GM23338 (cell line): ENCODE measurements around the gene SIRPB2. TPM values are rescaled to one million over a fixed set of nuclear protein-coding genes. Genes with fewer than 3 reads are reported as not detected.

Source experiments
- ATAC-seq: fragments of 200-7000 bp; cut with Tn5 transposase; 3 replicates; pipeline ENCODE4 v1.9.1; 2020
- DNase-seq: peaks from one replicate; pipeline ENCODE4 v3.0.0-alpha.2; 2015; ENCODE audit warnings: low spot score
- H2AFZ ChIP-seq: fragments of 200-600 bp; sonication (generic); 2 replicates; pipeline ENCODE4 v1.8.0; 2016; ENCODE audit warnings: antibody characterized with exemption, mild to moderate bottlenecking, moderate library complexity
- H3F3A ChIP-seq: fragments of 200-600 bp; sonication (generic); replicated peaks from 2 replicates; pipeline ENCODE4 v1.8.0; 2017; ENCODE audit warnings: antibody characterized with exemption, mixed run types, low read depth
- H3K27ac ChIP-seq: fragments of 200-600 bp; sonication (generic); 2 replicates; pipeline ENCODE4 v1.6.1; 2016; ENCODE audit warnings: low read depth
- H3K27me3 ChIP-seq: fragments of 200-600 bp; sonication (generic); 2 replicates; pipeline ENCODE4 v1.8.0; 2016; ENCODE audit warnings: mild to moderate bottlenecking, mixed run types, moderate library complexity; ENCODE audit not compliant: insufficient read depth
- H3K36me3 ChIP-seq: fragments of 200-600 bp; sonication (generic); 2 replicates; pipeline ENCODE4 v1.8.0; 2016; ENCODE audit warnings: mild to moderate bottlenecking; ENCODE audit not compliant: insufficient read depth
- H3K4me1 ChIP-seq: fragments of 200-600 bp; sonication (generic); 2 replicates; pipeline ENCODE4 v1.8.0; 2016; ENCODE audit warnings: mild to moderate bottlenecking, moderate library complexity; ENCODE audit not compliant: insufficient read depth
- H3K4me2 ChIP-seq: fragments of 200-600 bp; sonication (generic); 2 replicates; pipeline ENCODE4 v1.7.1; 2017; ENCODE audit warnings: mixed run types
- H3K4me3 ChIP-seq: fragments of 200-600 bp; sonication (generic); 2 replicates; pipeline ENCODE4 v1.6.1; 2016; ENCODE audit warnings: mixed run types
- H3K79me2 ChIP-seq: fragments of 200-600 bp; sonication (generic); replicated peaks from 2 replicates; pipeline ENCODE4 v1.8.0; 2017; ENCODE audit warnings: mild to moderate bottlenecking; ENCODE audit not compliant: insufficient read depth
- H3K9me2 ChIP-seq: fragments of 200-600 bp; sonication (generic); 2 replicates; pipeline ENCODE4 v1.8.0; 2017; ENCODE audit not compliant: insufficient read depth
- H4K20me1 ChIP-seq: fragments of 200-600 bp; sonication (generic); replicated peaks from 2 replicates; pipeline ENCODE4 v1.8.0; 2017; ENCODE audit warnings: mild to moderate bottlenecking; ENCODE audit not compliant: insufficient read depth
- H3K27ac Mint-ChIP-seq: 2 replicates; pipeline ENCODE4 v1.8.0; 2020; ENCODE audit warnings: inconsistent platforms, mild to moderate bottlenecking, moderate library complexity, mixed read lengths
- H3K27me3 Mint-ChIP-seq: 3 replicates; pipeline ENCODE4 v1.8.0; 2022; ENCODE audit warnings: low read depth, mild to moderate bottlenecking, moderate library complexity, mixed read lengths, inconsistent platforms; ENCODE audit not compliant: insufficient read depth, poor library complexity
- H3K36me3 Mint-ChIP-seq: 3 replicates; pipeline ENCODE4 v1.8.0; 2021; ENCODE audit warnings: low read depth, mild to moderate bottlenecking, inconsistent platforms, moderate library complexity, mixed read lengths
- H3K4me1 Mint-ChIP-seq: 3 replicates; pipeline ENCODE4 v1.8.0; 2020; ENCODE audit warnings: mild to moderate bottlenecking, inconsistent platforms, mixed read lengths
- H3K4me3 Mint-ChIP-seq: 3 replicates; pipeline ENCODE4 v1.8.0; 2021; ENCODE audit warnings: moderate library complexity, mild to moderate bottlenecking, inconsistent platforms, mixed read lengths
- H3K9me3 Mint-ChIP-seq: 3 replicates; pipeline ENCODE4 v1.8.0; 2020; ENCODE audit warnings: moderate library complexity, mild to moderate bottlenecking, inconsistent platforms, mixed read lengths
- CREB1 ChIP-seq: fragments of 250-450 bp; sonication (Bioruptor Pico); IDR thresholded peaks from 2 replicates; pipeline ENCODE4 v1.5.0; 2020; ENCODE audit warnings: low read depth, mild to moderate bottlenecking, moderate library complexity
- ETS1 ChIP-seq: IDR thresholded peaks from 2 replicates; pipeline ENCODE4 v1.6.1; 2016; ENCODE audit warnings: antibody characterized with exemption
- EZH2 ChIP-seq: fragments of 200-600 bp; sonication (generic); IDR thresholded peaks from one replicate; pipeline ENCODE4 v1.8.0; 2017; ENCODE audit warnings: antibody characterized with exemption, mild to moderate bottlenecking, low read depth; ENCODE audit not compliant: unreplicated experiment
- EZH2phosphoT487 ChIP-seq: fragments of 200-600 bp; sonication (generic); IDR thresholded peaks from one replicate; pipeline ENCODE4 v1.8.1; 2018; ENCODE audit warnings: antibody characterized with exemption; ENCODE audit not compliant: unreplicated experiment
- JUNB ChIP-seq: IDR thresholded peaks from one replicate; pipeline ENCODE4 v1.6.1; 2016; ENCODE audit warnings: antibody characterized with exemption; ENCODE audit not compliant: unreplicated experiment
- NANOG ChIP-seq: IDR thresholded peaks from 2 replicates; pipeline ENCODE4 v1.6.1; 2016; ENCODE audit warnings: antibody characterized with exemption, borderline replicate concordance
- STAT1 ChIP-seq: IDR thresholded peaks from one replicate; pipeline ENCODE4 v1.6.1; 2016; ENCODE audit warnings: antibody characterized with exemption; ENCODE audit not compliant: unreplicated experiment
- ZNF114 ChIP-seq: fragments of 250-450 bp; sonication (Bioruptor Pico); IDR thresholded peaks from 2 replicates; pipeline ENCODE4 v1.5.0; 2020; ENCODE audit warnings: mild to moderate bottlenecking, moderate library complexity
- ZNF331 ChIP-seq: fragments of 250-450 bp; sonication (Bioruptor Pico); IDR thresholded peaks from 2 replicates; pipeline ENCODE4 v1.5.0; 2020; ENCODE audit warnings: low read depth, mild to moderate bottlenecking, moderate library complexity
- polyA plus RNA-seq: library from polyadenylated mRNA; unstranded; fragments of >200 nt; fragmentation: Nextera tagmentation; extraction: Ambion mirVana; gene quantifications from 2 replicates; pipeline ENCODE4 v1.2.1, GENCODE V29; 2016
- total RNA-seq: library from RNA; depleted of rRNA; stranded (reverse); fragments of >200 nt; shearing (Covaris generic); gene quantifications from 2 replicates; pipeline ENCODE4 v1.2.3, GENCODE V29; 2014
- TF ChIP-seq, protein P1 (sequence below): fragments of 250-450 bp; sonication (Bioruptor Pico); IDR thresholded peaks from 2 replicates; pipeline ENCODE4 v1.5.0; 2020; ENCODE audit warnings: mild to moderate bottlenecking, moderate library complexity
- TF ChIP-seq, protein P2 (sequence below): IDR thresholded peaks from one replicate; pipeline ENCODE4 v1.6.1; 2018; ENCODE audit warnings: antibody characterized with exemption; ENCODE audit not compliant: unreplicated experiment

Gene SIRPB2
- total and polyA plus RNA-seq, 2 experiments from 2014 or later, result 0.29 TPM; not detected in 1

DNA sequence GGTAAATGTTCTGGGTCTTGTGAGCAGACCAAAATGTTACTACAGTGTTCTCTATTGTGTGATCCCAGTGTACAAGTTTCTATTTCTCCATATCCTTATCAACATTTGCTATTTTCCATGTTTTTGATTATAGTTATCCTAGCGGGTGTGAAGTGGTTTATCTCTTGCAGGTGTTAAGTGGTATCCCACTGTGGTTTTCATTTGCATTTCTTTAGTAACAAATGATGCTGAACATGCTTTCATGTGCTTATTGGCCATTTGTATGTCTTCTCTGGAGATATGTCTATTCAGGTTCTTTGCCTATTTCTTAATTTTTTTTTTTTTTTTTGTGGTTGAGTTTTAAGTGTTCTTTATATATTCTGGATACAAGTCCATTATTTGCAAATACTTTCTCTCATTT lies 60.1 kb downstream of the SIRPB2 start:
- H2AFZ ChIP-seq, result no peak overlapping the region
- H3K36me3 ChIP-seq, result no peaks in the 10 kb centered on the region; the same call in 1 of the 2 replicates
- TF ChIP-seq, protein P1, sequence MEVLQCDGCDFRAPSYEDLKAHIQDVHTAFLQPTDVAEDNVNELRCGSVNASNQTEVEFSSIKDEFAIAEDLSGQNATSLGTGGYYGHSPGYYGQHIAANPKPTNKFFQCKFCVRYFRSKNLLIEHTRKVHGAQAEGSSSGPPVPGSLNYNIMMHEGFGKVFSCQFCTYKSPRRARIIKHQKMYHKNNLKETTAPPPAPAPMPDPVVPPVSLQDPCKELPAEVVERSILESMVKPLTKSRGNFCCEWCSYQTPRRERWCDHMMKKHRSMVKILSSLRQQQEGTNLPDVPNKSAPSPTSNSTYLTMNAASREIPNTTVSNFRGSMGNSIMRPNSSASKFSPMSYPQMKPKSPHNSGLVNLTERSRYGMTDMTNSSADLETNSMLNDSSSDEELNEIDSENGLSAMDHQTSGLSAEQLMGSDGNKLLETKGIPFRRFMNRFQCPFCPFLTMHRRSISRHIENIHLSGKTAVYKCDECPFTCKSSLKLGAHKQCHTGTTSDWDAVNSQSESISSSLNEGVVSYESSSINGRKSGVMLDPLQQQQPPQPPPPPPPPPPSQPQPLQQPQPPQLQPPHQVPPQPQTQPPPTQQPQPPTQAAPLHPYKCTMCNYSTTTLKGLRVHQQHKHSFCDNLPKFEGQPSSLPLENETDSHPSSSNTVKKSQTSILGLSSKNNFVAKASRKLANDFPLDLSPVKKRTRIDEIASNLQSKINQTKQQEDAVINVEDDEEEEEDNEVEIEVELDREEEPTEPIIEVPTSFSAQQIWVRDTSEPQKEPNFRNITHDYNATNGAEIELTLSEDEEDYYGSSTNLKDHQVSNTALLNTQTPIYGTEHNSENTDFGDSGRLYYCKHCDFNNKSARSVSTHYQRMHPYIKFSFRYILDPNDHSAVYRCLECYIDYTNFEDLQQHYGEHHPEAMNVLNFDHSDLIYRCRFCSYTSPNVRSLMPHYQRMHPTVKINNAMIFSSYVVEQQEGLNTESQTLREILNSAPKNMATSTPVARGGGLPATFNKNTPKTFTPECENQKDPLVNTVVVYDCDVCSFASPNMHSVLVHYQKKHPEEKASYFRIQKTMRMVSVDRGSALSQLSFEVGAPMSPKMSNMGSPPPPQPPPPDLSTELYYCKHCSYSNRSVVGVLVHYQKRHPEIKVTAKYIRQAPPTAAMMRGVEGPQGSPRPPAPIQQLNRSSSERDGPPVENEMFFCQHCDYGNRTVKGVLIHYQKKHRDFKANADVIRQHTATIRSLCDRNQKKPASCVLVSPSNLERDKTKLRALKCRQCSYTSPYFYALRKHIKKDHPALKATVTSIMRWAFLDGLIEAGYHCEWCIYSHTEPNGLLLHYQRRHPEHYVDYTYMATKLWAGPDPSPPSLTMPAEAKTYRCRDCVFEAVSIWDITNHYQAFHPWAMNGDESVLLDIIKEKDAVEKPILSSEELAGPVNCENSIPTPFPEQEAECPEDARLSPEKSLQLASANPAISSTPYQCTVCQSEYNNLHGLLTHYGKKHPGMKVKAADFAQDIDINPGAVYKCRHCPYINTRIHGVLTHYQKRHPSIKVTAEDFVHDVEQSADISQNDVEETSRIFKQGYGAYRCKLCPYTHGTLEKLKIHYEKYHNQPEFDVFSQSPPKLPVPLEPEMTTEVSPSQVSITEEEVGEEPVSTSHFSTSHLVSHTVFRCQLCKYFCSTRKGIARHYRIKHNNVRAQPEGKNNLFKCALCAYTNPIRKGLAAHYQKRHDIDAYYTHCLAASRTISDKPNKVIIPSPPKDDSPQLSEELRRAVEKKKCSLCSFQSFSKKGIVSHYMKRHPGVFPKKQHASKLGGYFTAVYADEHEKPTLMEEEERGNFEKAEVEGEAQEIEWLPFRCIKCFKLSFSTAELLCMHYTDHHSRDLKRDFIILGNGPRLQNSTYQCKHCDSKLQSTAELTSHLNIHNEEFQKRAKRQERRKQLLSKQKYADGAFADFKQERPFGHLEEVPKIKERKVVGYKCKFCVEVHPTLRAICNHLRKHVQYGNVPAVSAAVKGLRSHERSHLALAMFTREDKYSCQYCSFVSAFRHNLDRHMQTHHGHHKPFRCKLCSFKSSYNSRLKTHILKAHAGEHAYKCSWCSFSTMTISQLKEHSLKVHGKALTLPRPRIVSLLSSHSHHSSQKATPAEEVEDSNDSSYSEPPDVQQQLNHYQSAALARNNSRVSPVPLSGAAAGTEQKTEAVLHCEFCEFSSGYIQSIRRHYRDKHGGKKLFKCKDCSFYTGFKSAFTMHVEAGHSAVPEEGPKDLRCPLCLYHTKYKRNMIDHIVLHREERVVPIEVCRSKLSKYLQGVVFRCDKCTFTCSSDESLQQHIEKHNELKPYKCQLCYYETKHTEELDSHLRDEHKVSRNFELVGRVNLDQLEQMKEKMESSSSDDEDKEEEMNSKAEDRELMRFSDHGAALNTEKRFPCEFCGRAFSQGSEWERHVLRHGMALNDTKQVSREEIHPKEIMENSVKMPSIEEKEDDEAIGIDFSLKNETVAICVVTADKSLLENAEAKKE (CRISPR knock-in tag), result no peak
- TF ChIP-seq ZNF331 (CRISPR knock-in tag) (no peak), NANOG (peak; percentile 10; the same call in 1 of the 2 replicates)
- peaks cover 39% of the 10 kb centered on the region for H3K4me1 Mint-ChIP-seq
- no peak for DNase-seq
- no peak overlapping the region for H3K27ac ChIP-seq
- H3K27ac Mint-ChIP-seq, result no peak overlapping the region
- H3K27me3 Mint-ChIP-seq, result peaks cover 10% of the 10 kb centered on the region
- no peaks in the 10 kb centered on the region for H3K79me2 ChIP-seq
- H3K9me3 Mint-ChIP-seq, result peaks cover 43% of the 10 kb centered on the region
- peaks cover 3% of the 10 kb centered on the region; the same call in 1 of the 2 replicates for H3F3A ChIP-seq
- H3K4me3 Mint-ChIP-seq, result peak overlapping the region; percentile 21; the same call in 1 of the 3 replicates
- H4K20me1 ChIP-seq, result no peaks in the 10 kb centered on the region
- peak overlapping the region; percentile 15; the same call in 1 of the 2 replicates for H3K4me2 ChIP-seq
- ATAC-seq, result no peak
- no peak overlapping the region for H3K4me3 ChIP-seq
- no peaks in the 10 kb centered on the region for H3K27me3 ChIP-seq
- peaks cover 4% of the 10 kb centered on the region; the same call in 1 of the 2 replicates for H3K9me2 ChIP-seq
- peaks cover 31% of the 10 kb centered on the region for H3K4me1 ChIP-seq
- peaks cover 36% of the 10 kb centered on the region for H3K36me3 Mint-ChIP-seq

GRCh38 chr20:1430004-1430451 lies 61.2 kb downstream of the SIRPB2 start:
- H3K27ac Mint-ChIP-seq, result no peak overlapping the region
- DNase-seq, result no peak
- H3K27me3 ChIP-seq, result no peaks in the 10 kb centered on the region
- H4K20me1 ChIP-seq, result no peaks in the 10 kb centered on the region
- H3K36me3 ChIP-seq, result no peaks in the 10 kb centered on the region; the same call in 1 of the 2 replicates
- no peak overlapping the region for H3K4me3 ChIP-seq
- no peak overlapping the region for H2AFZ ChIP-seq
- peaks cover 31% of the 10 kb centered on the region for H3K4me1 ChIP-seq
- peaks cover 10% of the 10 kb centered on the region for H3K27me3 Mint-ChIP-seq
- H3K27ac ChIP-seq, result no peak overlapping the region
- H3K79me2 ChIP-seq, result no peaks in the 10 kb centered on the region
- H3K4me3 Mint-ChIP-seq, result no peak overlapping the region
- no peak for ATAC-seq
- peaks cover 43% of the 10 kb centered on the region for H3K9me3 Mint-ChIP-seq
- H3K4me1 Mint-ChIP-seq, result peaks cover 44% of the 10 kb centered on the region
- no peak overlapping the region for H3K4me2 ChIP-seq
- H3K9me2 ChIP-seq, result peaks cover 4% of the 10 kb centered on the region; the same call in 1 of the 2 replicates
- H3F3A ChIP-seq, result peaks cover 3% of the 10 kb centered on the region; the same call in 1 of the 2 replicates
- H3K36me3 Mint-ChIP-seq, result peaks cover 34% of the 10 kb centered on the region
- TF ChIP-seq, protein P2, sequence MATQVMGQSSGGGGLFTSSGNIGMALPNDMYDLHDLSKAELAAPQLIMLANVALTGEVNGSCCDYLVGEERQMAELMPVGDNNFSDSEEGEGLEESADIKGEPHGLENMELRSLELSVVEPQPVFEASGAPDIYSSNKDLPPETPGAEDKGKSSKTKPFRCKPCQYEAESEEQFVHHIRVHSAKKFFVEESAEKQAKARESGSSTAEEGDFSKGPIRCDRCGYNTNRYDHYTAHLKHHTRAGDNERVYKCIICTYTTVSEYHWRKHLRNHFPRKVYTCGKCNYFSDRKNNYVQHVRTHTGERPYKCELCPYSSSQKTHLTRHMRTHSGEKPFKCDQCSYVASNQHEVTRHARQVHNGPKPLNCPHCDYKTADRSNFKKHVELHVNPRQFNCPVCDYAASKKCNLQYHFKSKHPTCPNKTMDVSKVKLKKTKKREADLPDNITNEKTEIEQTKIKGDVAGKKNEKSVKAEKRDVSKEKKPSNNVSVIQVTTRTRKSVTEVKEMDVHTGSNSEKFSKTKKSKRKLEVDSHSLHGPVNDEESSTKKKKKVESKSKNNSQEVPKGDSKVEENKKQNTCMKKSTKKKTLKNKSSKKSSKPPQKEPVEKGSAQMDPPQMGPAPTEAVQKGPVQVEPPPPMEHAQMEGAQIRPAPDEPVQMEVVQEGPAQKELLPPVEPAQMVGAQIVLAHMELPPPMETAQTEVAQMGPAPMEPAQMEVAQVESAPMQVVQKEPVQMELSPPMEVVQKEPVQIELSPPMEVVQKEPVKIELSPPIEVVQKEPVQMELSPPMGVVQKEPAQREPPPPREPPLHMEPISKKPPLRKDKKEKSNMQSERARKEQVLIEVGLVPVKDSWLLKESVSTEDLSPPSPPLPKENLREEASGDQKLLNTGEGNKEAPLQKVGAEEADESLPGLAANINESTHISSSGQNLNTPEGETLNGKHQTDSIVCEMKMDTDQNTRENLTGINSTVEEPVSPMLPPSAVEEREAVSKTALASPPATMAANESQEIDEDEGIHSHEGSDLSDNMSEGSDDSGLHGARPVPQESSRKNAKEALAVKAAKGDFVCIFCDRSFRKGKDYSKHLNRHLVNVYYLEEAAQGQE, result no peak
- no peak for TF ChIP-seq ZNF114 (CRISPR knock-in tag)
- no peak for TF ChIP-seq STAT1
- TF ChIP-seq JUNB, result no peak
- TF ChIP-seq ZNF331 (CRISPR knock-in tag), result no peak
- no peak for TF ChIP-seq ETS1
- TF ChIP-seq NANOG, result no peak
- no peak for TF ChIP-seq CREB1 (CRISPR knock-in tag)
- TF ChIP-seq EZH2, result no peak
- TF ChIP-seq EZH2phosphoT487, result no peak
